ENCODE results near the gene CDHR3.

DNA sequence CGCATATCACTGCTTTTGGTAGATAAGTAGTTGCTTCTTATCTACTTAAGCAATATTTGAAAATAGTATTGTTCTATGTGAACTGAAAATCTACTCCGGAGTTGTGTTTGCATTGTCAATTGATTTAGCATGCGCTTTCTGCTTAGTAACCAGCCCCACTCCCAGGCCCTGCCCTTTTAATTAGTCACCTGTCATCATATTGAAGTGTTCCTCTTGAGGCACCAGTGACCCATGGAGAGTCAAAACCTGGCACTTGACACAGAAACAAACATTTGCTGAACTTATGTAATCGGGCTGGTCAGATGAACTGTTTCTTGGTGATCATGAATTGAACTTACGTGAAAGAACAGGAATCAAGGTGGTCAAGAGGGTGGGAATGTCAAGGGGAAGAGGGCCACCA is 27.8 kb upstream of the CDHR3 start:
- TF ChIP-seq RAD21 (conservative IDR thresholded peaks at IDR 0.05) (no peak), EP300 (conservative IDR thresholded peaks at IDR 0.05; ENCODE audit: poor library complexity, severe bottlenecking) (no peak), POLR2AphosphoS5 (IDR thresholded peaks at IDR 0.05) (no peak), TAF1 (IDR thresholded peaks at IDR 0.05; ENCODE audit: low read depth) (no peak), EZH2 (IDR thresholded peaks at IDR 0.05; ENCODE audit: borderline replicate concordance, insufficient read depth, low read length, poor library complexity, severe bottlenecking) (no peak), MXI1 (conservative IDR thresholded peaks at IDR 0.05; ENCODE audit: poor library complexity, severe bottlenecking) (no peak), SMC3 (conservative IDR thresholded peaks at IDR 0.05; ENCODE audit: poor library complexity) (no peak)
- TF ChIP-seq, protein P1, sequence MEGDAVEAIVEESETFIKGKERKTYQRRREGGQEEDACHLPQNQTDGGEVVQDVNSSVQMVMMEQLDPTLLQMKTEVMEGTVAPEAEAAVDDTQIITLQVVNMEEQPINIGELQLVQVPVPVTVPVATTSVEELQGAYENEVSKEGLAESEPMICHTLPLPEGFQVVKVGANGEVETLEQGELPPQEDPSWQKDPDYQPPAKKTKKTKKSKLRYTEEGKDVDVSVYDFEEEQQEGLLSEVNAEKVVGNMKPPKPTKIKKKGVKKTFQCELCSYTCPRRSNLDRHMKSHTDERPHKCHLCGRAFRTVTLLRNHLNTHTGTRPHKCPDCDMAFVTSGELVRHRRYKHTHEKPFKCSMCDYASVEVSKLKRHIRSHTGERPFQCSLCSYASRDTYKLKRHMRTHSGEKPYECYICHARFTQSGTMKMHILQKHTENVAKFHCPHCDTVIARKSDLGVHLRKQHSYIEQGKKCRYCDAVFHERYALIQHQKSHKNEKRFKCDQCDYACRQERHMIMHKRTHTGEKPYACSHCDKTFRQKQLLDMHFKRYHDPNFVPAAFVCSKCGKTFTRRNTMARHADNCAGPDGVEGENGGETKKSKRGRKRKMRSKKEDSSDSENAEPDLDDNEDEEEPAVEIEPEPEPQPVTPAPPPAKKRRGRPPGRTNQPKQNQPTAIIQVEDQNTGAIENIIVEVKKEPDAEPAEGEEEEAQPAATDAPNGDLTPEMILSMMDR (IDR thresholded peaks at IDR 0.05; ENCODE audit: poor library complexity, severe bottlenecking) = no peak
- TF ChIP-seq, protein P2, sequence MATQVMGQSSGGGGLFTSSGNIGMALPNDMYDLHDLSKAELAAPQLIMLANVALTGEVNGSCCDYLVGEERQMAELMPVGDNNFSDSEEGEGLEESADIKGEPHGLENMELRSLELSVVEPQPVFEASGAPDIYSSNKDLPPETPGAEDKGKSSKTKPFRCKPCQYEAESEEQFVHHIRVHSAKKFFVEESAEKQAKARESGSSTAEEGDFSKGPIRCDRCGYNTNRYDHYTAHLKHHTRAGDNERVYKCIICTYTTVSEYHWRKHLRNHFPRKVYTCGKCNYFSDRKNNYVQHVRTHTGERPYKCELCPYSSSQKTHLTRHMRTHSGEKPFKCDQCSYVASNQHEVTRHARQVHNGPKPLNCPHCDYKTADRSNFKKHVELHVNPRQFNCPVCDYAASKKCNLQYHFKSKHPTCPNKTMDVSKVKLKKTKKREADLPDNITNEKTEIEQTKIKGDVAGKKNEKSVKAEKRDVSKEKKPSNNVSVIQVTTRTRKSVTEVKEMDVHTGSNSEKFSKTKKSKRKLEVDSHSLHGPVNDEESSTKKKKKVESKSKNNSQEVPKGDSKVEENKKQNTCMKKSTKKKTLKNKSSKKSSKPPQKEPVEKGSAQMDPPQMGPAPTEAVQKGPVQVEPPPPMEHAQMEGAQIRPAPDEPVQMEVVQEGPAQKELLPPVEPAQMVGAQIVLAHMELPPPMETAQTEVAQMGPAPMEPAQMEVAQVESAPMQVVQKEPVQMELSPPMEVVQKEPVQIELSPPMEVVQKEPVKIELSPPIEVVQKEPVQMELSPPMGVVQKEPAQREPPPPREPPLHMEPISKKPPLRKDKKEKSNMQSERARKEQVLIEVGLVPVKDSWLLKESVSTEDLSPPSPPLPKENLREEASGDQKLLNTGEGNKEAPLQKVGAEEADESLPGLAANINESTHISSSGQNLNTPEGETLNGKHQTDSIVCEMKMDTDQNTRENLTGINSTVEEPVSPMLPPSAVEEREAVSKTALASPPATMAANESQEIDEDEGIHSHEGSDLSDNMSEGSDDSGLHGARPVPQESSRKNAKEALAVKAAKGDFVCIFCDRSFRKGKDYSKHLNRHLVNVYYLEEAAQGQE (IDR thresholded peaks at IDR 0.05; ENCODE audit: borderline replicate concordance) = no peak
